CD4-positive, alpha-beta T cell treated with Interleukin-2 at 100 ng/mL for 4 hours (primary cell): Measurements from ENCODE around the gene ZBTB22.
A peak's percentile ranks its signal among the peaks of the same experiment; 100 is the strongest.

Source experiments
- DNase-seq: peaks from one replicate; pipeline ENCODE4 v3.0.0-alpha.2; 2020; ENCODE audit warnings: low spot score

The ZBTB22 gene

DNA sequence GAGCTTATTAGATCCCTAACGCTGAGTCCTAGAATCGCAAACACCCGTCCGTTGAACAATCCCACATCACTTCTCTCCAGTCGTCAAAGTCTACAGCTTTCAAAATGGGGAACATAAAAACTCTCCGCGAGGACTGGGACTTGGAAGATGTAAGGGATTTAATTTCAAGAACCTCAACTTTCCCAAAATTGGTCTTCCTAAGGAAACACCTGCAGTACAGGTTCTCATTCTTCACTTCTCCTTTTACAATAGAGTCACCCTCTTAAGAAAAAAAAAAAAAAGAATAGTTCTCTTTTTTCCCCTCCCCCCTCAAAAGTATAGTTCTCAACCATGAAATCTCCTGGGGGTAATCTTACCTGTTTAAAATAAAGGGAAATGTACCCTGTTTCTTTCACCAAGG is 6.6 kb upstream of the ZBTB22 start:
- DNase-seq = no peak

DNA sequence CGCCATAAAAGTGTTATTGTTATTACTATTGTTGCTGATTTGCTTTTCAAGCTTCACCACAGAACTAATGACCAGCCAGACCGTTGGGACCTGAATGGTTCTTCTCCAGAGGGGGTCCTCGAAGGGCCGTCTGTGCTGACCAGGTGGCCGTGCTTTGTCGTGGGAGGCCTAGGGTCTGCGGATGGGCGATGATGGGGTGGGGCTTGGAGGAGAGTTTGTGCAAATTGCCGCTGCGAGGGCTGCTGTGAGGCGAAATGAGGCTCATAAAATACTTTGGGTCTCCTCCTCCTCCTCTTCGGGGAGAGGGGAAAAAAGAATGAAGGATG is 6.0 kb upstream of the ZBTB22 start:
- DNase-seq = no peak

GRCh38 chr6:33321227-33321626 is 3.7 kb upstream of the ZBTB22 start:
- DNase-seq = no peak

DNA sequence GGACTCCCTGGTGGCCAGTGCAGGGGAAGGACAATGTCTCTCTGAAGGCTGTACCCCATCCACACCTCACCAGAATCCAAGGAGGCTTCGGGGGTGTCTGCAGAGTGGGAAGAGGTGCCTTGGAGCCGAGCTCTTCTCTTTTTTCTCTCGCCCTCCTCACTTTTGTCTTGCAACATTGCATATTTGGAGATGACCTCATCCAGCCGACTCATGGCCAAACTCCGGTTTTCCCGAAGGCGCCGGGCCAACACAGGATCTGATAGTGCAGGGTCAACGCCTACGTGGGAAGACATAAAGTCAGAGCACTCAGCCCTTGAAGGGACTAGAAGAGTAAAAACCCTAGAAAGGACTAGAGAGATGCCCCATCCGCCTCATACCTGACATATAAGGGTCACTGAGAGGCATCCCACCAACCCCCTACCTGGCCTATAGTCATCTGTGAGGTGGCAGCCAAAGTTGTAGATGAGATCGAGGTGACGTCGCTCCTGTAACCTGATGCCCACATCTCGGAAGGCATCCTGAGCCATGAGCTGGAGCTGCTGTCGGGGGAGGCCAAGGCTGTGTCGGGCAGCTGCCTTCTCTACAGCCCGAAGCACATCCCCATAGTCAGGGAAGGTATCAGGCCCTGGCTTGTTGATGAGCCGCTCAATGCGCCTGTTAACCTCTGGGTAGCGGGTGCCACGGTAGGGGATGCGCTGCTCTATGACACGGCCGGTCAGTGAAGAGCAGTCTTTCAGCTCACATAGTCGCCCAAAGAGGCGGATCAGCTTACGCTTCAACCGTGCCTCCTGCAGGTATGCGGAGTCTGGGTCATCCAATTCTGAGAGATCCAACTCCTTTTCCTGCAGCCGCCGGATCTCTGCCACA is 3.0 kb upstream of the ZBTB22 start:
- DNase-seq = no peak

DNA sequence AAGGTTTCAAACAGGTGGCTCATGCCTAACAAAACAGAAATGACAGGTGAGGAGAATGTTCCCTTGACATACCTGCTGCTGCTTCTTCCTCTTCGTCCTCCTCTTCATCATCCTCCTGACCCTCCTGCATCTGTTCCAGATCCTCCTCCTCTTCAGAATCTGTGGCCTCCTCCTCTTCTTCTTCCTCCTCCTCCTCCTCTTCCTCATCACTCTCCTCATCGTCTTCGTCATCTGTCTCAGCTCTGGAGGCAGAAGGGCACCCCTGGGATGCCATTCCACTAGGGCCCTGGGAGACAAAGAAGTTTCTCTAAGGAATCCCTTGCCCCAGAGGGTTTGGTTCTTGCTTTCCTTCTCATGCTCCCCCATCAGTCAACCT is 2.4 kb upstream of the ZBTB22 start:
- no peak for DNase-seq

DNA sequence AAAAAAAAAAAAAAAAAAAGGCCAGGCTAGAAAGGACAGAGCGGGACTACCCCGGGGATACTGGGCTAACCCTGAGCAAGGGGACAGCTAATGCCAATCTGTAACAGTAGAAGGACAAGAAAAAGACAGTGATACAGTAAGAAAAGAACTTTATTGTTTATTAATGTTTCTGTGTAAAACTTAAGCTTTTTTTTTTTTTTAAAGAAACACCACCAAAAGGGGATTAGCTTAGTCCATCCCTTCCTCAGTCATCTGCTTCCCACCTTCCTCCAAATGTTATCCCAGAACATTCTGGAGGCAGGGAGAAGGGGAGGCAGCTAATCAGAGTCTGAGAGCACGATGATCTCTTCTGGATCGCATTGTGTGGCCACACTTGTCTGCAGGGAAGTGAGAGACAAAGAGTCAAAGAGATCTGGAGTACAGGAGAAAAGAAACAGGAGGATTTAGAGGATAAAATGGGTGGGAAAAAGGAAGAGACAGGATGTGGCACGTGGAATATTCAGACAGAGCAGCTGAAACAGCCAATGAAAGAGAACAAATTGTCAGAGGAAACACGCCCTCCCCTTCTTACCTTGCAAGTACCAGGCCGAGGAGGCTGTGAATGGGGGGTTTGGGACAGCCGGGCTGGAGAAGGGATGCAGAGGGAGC is 1.0 kb upstream of the ZBTB22 start:
- no peak for DNase-seq

DNA sequence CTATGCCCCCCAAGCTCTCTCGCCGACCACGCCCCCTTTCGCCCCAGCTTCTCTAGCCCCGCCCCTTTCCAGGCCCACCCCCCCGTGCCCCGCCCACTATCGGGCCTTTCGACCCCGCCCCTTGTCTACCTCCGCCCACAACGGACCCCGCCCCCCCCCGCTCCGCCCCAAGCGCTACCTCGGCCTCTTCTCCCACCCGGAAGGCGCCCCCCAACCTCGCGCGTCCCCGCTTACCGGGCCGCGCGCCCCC is 200 bp downstream of the ZBTB22 start:
- DNase-seq = no peak

DNA sequence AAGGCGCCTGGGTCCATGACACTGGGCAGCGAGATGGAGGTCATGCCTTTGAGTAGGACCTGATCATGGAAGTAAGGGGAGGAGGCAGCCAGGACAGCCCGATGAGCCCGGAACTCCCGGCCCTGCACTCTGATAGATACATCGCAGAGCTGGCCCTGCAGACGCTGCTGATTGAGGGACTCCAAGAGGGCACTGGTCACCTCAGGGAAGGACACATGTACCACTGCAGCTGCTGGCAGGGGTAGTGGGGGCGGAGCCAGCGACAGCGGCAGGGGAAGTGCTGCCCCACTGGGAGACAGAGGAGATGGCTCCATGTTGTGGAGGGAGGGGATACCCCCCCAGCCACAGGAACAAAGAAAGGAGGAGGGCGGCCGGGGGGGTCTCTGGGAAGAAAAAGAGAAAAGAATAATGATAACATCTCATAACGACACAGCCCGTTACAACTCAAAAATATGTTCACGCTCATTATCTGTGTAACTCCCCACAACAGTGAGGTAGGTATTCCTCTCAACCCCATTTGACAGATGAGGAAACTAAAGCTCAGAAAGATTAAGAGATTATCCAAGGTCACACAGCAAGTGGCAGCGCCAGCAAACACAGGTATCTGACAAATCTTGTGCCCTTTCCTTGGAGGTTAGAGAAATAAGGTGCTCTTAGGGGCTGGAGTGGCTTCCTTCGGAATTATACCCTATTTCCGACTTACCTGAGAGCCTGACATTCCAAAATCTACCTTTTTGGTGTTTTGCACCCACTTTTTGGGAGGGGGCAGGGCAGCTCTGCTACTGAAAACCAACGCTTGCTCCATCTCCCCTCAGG is 733 bp downstream of the ZBTB22 start:
- DNase-seq = no peak

GRCh38 chr6:33315793-33316602 is 1.5 kb downstream of the ZBTB22 start:
- DNase-seq = no peak

GRCh38 chr6:33314943-33315792 is 2.4 kb downstream of the ZBTB22 start:
- DNase-seq = no peak

- DNase-seq = peak; percentile 91
Observed at GRCh38 chr6:33314515-33314942, 3.0 kb downstream of the ZBTB22 start.

DNA sequence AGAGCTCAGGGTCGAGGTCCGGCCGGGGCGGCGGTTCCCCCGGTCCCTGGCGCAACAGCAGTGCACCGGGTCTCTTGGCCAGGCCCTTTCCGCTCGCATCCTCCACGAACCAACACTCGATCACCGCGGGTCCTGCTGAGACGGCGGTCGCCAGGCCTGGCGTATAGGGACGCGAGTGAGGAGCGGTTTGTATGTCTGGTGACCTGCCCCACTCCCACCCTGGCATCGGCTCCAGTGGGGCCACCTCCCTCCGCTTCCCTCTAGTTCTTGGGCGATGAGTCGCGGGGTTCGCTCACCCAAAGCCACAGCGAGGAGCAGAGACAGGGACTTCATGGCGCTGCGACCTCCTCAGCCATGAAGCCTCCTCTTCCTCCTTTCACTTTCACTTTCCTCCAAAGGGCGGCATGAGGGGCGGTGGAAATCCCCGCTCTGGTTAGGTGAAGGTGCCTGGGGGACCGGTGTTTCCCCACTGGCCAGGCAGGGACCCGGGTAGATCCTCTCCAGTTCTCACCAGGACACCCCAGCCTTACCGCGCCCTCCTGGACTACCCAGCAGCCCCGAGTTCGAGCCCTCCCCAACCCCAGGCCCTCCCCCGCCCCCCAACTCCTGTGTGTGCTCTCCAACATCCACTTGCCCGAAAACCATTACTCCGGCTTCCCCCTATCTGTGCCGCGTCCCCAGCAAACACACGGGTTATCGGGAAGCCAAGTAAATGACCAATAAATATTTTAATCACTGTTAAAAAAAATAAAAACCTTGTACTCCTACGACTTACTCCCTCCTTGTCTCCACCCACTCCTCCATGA is 3.6 kb downstream of the ZBTB22 start, which contains the start of gene TAPBP:
Gene TAPBP (minus strand): TSS at position 370 of the 806 bp plus-strand sequence. CDS start 37 bp downstream, at position 333.
- DNase-seq = peak; percentile 92

GRCh38 chr6:33313105-33313708 is 4.3 kb downstream of the ZBTB22 start:
- DNase-seq = peak; percentile 31

- peak; percentile 94 for DNase-seq
Observed at GRCh38 chr6:33312361-33313104, 5.0 kb downstream of the ZBTB22 start.

- DNase-seq = no peak
Observed at GRCh38 chr6:33306356-33306755, 11.2 kb downstream of the ZBTB22 start.

DNA sequence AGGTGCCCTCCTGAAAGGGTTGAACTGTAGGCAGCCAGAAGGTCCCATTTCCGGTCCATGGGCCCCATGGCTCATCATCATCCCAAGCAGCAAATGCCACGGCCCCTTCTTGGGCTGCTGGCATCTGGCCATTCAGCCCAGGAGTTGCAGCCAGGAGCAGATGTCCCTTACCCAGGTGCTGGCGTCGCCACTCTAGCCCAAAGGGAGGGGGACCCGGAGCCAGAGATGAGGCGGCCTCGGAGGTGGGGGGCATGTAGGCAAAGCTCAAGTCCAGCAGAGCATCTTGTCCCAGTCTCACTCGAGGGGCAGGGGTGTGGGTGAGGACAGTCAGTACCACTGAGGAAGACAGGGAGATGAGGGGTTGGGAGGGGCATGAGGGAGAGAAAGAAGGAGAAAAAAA is 12.5 kb downstream of the ZBTB22 start:
- no peak for DNase-seq

- DNase-seq = no peak
Observed at GRCh38 chr6:33304216-33304615, 13.3 kb downstream of the ZBTB22 start.

DNA sequence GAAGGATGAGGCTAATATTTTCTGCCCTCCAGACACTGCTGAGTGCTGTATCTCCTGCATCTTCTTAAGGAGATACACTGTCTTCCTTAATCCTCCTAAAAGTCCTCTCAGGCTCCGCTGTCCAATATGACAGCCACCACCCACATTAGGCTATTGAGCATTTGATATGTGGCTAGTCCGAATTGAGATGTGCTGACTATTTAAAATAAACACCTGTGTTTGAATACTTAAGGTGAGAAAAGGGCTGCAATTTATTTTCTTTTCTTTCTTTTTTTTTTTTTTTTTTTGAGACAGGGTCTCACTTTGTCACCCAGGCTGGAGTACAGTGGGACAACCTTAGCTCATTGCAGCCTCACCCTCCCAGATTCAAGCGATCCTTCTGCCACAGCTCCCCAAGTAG is 15.7 kb downstream of the ZBTB22 start:
- DNase-seq = no peak

DNA sequence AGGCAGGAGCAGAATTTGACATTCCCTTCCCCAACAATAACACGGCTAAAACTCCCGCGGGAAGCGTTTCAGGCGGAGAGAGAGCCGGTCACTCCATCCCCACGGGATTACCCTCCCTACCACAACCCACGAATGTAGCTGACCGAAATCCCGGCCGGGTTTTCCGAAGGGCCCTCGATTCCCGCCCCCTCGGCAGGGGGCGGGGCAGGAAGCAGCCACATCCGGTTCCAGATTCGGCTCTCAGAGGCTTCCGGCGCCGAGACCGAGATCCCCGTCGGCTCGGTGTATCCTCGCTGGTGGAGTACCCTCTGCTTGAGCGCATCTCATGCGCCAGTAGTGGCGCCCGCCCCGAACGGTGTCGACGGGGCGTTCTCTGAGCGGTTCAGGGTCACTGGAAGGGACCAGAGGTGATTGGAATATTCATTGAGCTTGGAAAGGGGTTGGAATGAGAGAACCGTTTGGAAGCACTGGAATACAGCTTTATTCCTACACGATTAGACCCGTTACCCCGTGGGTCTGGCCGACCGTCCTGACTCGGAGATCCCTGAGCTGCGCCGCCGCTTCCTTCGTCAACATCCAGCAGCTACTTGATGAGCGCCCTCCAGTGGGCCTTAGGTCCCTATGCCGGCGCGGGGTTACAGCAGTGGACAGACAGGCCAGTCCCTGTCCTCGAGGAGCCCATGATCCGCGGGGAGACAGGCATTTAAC is 18.2 kb downstream of the ZBTB22 start:
- peak; percentile 94 for DNase-seq
